Fibroblast of skin of right biceps (primary cell): ENCODE data around the gene TLE4.
A peak's percentile ranks its signal among the peaks of the same experiment; 100 is the strongest.

Experiments
- DNase-seq: peaks from one replicate; pipeline ENCODE4 v3.0.0-alpha.2; 2013

The TLE4 gene

DNA sequence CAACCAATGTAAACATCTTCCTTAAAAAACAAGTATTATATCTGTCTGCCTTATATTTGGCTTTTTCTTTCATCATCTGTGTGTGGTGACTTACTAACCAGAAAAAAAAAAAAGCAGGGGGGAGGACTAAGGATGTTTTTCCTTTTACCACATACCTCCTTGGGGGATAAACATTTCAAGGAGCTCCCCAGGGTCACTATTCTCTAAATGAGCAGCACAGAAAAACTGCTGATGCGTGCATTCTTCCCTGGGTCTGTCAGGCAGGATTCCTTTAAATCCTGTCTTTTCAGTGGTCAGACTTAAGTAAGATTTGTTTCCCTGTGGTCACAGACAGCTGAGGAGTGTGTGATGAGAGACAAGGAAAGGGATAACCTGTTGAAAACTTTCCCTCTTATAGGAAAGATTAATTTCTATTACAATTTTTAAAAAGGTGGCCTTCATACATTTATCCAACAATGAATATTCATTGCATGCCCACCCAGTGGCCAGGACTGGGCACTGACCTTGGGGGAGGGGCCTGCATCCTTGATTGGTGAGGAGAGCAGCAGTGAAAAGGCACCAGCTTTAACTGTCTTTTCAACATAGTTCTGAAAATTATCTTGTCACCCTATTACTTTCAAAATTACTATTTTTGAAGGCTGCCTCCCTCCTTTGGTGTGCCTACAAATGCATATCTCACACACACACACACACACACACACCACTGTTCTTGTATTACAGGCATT lies 123.1 kb downstream of the TLE4 start:
- peak; percentile 95 for DNase-seq

DNA sequence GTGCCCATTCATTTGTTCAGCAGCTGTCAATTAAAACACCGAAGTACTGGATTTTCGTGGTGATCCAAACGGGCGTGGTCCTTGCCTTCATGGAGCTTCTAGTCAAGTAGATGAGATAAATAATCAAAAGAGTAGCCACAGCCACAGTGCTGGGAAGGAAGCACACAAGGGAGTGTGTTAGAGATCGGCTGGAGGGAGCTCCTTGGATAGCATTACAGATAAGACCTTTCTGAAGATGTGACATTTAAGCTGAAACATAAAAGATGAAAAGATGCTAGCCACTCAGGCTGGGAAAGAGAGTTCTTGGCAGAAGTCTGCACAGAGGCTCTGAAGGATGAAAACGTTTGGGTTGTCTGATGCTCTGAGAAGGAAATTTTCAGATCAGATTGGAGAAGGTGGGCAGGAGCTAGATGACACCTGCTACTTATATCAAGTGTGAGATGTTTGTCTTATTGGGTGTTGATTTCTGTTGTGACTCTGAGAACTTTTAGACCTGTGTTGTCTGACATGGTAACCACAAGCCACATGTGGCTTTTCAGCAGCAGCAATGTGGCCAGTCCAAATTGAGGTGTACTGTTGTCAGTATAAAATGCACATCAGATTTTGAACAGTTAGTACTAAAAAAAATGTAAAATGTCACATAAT lies 123.9 kb downstream of the TLE4 start:
- DNase-seq: no peak

DNA sequence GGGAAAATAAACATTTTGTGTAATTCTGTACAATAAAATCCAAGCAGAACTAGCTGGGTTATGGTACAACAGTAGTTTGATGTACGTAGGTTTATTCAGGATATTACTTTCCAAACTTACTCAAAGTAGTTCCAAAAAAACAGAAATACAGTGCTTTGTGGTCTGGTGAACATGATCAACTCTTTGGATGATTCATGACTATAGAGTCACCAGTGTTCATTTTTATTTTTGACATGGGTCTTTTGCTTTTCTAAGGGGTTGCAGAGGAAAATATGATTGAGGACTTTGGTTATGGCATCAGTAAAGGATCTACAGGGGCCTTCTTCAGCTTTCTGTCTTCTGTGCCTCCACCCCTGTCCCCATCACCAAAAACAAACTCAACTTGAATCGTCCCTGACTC lies 127.2 kb downstream of the TLE4 start:
- no peak for DNase-seq

DNA sequence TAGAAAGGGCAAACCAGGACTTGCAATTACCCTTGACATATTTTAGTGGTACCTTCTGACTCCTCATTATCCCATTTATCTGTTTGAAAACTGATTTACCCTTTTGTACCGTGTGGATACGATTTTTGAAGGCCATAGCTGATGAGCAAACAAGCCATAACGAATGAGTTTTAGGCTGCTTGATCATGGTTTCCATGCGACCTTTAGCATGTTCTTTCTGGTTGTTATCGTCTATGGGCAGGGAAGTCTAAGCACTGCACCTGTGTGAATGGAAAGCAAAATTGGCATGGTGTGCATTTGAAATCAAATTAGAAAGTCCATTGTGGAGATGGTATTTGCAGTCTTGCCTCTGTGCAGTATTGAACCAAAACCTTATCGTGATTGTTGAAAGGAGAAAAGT lies 127.7 kb downstream of the TLE4 start:
- no peak for DNase-seq

DNA sequence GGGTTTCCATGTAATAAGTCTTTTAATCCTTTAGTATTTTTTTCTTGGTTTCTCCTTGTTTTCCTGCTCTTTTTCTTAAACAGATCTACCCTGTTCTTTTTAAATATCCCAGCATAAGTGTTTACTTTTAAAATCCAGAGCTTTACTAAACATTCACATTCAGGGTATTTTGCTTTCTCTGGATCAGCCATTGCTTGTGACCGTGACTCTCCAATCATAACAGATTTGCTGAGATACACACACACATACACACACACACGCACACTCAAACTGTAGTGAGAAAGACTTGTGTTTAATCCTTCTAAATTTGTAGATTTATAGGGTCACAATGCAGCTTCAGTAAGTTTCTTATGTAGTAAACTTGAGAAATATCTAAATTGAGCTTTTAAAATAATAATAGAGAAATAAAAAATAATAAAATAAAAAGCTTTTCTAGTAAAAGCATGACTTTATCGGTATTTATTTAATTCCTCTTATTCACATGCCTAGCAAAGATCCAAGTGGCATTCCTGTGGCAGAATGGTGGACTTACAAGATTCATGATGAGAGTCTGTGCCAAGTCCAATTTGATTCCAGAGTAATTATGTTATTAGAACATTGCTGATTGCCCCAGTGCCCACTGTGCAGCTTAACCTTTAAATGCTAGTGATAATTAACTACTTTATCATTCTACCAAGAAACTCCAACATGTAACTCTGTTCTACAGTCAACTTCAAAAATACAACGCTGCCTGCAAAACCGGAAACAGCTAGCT lies 129.0 kb downstream of the TLE4 start:
- no peak for DNase-seq

DNA sequence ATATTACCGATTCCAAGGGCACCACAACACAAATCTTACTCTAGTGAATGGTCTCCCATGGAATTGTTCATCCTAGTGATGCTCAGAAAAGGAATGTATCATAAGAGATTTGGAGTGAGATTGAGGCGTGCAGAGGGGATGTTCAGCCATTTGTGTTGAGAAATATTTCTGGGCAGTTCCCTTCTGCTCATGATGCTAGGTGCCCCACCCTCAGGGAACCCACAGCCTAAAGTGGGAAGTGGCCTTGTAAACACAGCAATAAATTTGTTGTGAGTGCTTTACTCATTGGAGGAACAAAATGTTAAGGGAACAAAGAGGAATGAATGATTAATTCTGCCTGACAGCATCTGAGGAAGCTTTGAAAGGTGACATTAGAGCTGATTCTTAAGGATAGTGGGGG lies 129.9 kb downstream of the TLE4 start:
- no peak for DNase-seq

DNA sequence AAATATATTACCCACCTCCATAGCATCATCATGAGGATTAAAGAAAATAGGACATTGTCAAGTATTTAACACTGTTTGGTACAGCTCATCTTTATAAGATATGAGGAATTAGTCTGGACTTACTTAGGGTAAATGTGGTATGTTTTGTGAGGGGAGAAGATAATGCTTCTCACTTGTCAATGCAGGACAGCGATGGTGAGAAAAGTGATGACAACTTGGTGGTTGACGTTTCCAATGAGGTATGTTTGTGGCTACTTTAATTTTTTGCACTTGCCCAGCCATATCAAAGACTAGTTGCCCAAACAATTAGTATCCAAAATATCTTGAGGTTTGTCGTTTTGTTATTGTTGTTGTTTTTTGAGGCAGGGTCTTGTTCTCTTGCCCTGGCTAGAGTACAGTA lies 133.9 kb downstream of the TLE4 start:
- no peak for DNase-seq

DNA sequence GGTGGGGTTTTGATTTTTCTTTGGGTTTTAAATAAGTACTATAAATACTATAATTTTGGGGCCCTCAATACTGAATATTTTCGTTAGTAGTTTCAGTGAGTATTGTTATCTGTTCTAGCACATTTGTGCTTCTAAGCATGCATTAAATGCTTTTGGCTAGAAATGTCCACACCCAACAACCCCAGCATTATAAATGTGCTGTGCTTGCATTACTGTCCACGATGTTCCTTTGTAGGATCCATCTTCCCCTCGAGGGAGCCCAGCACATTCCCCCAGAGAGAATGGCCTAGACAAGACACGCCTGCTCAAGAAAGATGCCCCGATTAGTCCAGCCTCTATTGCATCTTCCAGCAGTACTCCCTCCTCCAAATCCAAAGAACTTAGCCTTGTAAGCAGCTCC lies 134.7 kb downstream of the TLE4 start:
- no peak for DNase-seq

DNA sequence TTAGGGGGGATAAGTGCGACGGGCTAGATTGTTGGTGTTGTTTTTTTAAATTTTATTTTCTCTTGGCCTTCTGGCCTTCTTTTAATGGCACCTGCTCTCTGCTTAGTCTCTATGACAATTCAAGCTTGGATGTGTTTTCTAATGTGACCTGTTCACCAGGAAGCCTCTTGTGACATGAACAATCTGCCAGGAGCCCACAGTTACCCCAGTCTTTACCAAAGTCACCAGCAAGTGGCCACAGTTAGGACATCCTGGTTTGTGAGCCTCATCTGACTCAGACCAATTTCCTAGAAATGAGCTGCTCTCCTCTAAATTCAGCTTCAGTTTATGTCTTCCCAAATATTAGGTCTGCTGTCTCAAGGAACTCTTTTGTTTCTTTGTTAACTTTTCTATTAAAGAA lies 135.8 kb downstream of the TLE4 start:
- no peak for DNase-seq

DNA sequence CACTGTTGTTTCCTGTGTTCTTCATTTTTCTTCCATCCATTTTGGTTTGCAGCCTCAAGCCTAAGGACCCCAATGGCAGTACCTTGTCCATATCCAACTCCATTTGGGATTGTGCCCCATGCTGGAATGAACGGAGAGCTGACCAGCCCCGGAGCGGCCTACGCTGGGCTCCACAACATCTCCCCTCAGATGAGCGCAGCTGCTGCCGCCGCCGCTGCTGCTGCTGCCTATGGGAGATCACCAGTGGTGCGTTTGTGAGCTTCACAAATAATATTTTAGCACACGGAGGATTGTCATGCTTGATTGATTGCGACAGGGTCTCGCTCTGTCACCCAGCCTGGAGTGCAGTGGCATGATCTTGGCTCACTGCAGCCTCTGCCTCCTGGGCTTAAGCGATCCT lies 136.8 kb downstream of the TLE4 start:
- DNase-seq: no peak

DNA sequence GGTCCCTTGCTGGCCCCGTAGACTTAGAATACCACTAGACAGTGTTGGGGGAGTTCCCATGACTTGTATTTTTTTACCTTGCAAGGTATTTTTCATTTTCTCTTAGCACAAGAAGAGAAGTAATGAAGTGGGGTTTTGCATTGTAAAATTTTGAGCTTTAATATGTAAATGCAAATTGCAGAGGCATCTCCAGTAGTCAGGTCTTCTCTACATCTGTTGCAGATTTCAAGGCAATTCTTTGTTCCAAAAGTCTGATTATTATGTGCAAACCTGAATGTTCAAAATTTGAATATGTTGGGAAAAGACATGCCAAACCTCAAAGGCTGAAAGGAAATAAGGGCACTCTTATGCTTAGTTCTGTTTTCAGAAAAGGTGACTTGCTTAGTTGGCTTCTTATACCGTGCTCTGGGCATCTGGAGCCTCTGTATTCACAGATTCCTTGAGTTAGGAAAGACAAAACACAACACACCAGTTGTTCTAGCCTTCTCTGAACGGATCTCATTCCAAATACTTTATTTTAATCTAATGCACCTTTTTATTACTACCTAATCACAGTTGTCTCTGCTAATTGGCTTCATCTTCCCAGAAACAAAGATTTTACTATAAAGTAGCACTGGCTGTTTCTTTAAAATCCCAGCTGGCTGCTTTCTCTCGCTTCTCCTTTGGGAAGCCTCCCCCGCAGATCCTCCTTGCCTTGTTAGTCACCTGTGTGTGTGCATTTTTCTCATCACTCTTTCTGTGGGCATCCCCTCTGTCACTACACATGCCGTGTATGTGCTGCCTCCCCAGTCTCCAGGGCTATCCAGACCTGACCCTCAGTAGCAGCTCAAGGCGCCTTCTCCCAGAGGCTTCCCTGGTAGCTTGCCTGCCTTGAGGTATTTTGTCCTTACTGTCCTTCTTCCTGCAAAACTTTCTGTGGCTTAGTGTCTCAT lies 138.2 kb downstream of the TLE4 start:
- DNase-seq: no peak

DNA sequence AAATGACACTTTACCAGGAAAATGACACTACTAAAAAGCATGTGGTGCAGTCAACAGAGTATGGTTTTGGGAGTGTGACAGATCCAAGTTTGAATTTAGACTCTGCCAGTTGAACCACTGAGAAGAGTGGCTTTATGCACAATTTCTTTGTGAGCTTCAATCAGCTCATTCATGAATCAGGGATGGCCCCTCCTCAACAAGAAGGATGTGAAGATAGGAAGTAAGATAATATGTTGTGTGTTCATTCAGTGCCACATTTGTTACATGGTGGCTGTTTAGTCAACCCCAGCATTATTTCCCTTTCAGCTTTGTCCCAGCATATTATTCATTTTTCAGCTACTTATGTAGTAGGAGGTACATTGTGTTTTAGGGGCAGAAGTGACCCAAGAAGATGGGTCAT lies 140.1 kb downstream of the TLE4 start:
- DNase-seq: no peak

DNA sequence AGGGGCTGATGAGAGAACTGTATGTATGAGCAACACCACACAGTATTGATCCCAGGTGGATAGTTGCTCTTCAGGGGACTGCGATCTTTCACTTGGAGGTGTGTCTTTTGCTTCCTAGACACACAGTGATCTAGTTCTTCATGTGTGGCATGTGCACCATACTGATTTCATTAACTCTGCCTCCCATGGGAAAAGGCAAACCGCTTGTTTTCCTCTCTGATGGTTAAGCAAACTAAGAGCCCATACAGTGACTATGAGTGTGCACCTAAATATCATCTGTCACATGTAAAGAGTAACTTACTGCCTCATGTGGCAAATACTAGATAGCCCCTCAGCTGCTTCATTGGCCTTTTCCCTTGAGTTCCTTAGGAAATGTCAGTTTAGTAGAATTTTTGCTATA lies 147.3 kb downstream of the TLE4 start:
- peak; percentile 45 for DNase-seq

DNA sequence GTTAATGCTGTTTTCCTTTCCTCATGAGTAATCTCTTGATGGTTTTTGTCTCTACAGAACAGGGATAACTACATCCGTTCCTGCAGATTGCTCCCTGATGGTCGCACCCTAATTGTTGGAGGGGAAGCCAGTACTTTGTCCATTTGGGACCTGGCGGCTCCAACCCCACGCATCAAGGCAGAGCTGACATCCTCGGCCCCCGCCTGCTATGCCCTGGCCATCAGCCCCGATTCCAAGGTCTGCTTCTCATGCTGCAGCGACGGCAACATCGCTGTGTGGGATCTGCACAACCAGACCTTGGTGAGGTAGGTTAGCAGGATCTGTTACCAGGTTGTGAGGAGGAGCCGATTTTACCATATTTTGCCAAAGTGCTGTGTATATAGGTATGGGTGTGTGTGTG lies 148.2 kb downstream of the TLE4 start:
- no peak for DNase-seq

DNA sequence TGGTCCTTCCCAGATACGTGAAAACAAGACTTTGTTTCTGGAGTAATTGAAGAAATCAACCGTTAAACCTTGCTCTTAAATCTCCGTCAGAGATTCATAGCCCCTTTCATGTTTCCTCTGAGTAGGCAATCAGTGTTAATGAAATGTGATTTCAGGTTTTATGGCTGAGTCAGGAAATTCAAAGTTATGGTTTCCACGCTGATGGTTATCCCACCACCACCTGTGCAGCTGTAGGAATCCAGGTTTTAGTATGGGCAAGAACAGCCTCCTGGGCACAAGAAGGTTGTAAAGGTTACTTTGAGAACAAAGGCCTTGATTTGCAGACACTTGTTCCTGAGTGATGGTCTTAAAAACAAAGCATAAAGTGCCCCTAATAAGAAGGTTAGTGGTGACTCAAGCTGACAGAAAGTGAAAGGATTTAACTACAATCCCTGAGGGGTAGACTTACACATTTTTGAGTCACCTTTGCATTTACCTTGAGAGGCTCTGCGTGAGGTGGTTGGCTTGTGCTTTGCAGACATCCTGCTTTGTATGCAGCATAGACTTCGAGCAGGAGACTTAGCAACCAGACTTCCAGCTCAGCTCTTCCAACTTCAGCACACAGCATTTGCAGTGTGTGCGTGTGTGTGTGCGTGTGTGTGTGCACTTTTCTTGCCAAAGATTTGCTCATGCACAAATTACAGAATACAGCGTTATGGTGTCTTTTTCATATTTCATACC lies 159.6 kb downstream of the TLE4 start:
- no peak for DNase-seq

DNA sequence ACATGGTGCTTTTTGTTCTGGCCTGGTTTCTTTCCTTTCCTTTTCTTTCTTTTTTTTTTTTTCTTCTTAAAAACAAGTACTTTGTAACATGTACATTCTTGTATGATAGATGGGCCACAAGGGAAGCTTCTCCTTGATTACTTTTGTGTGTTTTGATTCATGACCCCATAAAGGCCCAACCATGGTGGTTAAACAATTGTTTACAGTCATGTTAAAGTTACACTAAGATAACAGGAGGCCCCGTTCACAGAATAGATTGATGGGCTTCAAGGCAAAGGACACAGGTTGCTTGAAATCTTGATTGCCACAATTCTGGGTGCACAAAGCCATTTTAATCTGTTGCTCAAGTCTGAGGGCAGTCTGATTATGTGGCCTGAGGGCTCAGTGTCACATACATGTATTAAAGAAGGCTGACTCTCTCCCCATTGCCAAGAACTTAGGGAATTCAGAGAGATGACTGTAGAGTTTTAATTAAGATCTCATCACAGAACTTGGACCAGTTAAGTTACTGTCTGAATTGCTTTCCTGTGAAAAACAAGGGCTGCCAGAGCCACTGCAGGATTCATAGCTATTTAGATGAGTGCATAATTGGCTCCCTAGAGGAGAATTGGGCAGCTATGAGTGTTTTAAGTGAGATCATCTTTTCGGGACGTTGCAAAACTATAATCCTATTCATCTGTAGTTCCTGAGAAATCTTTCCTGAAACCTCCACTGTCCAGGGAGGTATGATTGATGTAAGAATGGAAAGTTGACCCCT lies 163.4 kb downstream of the TLE4 start:
- no peak for DNase-seq

DNA sequence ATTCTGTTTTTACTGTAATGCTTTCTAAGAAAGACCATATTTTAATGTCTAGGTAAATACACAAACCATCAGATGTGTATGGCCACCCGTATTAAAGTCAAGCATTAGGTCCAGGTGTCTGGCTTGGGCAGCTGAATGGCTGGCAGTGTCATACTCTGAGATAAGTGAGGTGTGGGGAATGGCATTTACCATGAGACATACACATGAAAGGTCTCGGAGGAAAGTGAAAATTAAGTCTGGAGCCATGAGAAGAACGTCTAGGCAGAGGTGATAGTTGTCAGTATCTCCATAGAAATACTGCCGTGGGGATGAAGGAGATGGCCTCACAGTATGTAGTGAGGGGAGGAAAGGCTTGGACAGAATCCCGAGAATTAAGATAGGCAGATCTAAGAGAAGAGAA lies 164.3 kb downstream of the TLE4 start:
- DNase-seq: no peak

DNA sequence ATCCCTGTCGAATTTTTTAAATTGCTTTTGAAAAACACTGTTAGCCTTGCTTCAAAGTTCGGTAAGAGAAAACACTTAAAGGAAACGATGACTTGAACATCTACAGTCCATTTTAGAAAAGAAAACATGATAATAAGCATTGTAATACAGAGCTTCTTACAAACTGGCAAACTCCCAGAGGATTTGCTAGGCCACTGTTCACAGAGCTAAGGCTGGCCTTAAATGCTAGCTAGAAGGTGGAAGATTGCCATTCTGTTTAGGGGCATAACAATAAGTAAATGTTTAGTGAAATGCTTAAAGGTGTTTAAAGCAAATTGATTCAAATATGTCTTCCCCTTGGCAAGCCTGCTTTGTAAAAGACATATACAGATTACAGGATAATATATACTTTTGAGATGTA lies 169.6 kb downstream of the TLE4 start:
- DNase-seq: no peak

DNA sequence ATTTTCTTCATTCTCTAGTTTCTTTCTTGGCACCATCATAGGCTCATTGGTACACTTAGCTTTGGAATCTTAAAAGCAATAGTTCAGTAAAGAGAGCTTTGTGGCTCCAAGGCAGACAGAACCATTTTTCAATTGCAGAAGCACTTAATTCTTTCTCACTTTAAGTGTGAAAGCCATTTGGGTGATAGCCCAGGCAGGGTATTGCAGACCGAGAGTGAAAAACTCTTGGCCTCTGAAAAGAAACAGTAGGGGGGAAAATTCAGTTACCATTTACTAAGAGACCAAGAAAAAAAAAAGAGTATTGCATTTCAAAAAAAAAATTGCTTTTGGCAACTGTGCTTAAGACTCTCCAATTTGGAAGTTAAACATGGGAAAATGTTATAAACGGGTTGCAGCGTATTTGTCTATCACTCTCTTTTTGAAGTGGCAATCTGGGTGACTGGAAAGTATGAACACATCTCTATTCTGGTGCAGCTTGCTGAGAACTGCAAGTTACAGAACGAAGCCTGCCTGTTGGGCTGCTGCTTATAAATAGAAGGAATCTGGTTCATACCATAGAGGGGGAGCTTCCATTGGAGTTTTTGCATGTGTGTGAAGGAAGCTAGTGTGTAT lies 170.5 kb downstream of the TLE4 start:
- DNase-seq: no peak

DNA sequence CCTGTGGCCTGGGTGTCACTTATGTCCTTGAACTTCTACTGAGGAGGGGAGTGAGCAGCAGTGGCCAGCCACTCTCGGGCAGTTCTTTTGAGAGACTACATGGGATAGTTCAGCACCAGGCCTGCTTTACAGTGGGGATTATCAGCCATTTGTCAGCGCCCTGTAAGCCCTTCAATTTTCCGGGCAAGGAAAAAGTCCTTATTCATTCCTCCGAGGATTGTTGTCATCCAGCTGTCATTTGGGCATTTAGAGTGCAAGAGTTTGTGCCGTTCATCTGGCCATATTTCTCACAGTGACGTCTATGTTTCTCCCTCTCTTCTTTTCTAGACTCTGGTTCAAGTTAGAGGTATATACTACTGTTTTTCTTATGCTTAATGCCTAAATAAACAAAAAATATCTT lies 172.8 kb downstream of the TLE4 start:
- DNase-seq: no peak

DNA sequence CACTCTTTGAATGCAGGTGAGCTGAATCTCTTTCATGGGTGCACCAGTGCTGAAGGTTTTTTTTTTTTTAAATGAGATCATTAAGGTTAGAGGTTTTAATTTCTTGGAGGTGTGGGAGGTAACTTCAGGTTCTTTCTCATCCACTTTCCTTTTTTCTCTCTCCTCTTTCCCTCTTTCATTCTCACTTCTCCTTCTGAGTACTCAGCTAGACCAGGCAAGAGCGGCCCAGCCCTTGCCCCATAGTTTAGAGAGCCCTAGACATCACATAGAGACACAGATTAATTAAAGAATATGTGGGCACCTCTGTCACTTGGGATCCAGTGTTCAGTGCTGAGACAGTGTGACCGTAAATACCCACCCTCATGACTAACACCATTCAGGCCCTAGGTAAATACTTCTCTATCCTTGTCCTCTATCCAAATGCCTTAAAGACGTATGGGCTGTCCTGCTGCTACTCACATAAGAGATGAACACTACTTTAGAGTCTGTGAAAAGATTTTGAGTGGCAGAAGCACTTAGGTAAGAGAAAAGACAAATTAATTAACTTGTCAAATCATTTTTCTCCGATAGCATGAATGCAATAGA lies 174.1 kb downstream of the TLE4 start:
- no peak for DNase-seq
